ENCODE results near the gene PPP1R12A. TPM values are rescaled to one million over a fixed set of nuclear protein-coding genes. Genes with fewer than 3 reads are reported as not detected.
"Not testable (repeated sequence)": the region's sequence is repeated elsewhere in the genome, so short reads cannot be mapped to it uniquely, and the experiment has no call there.

Gene PPP1R12A
- total RNA-seq, 4 donors from 2014 or later, result 100 to 121 (median 113) TPM

- H3K4me1 ChIP-seq, result peaks cover 0 to 8% (median 0%) of the 10 kb centered on the region in 4 donors
- no peak overlapping the region for H3K27ac ChIP-seq
- no peak overlapping the region for H3K4me3 ChIP-seq
- H3K9me3 ChIP-seq, result no peaks in the 10 kb centered on the region
- DNase-seq, result no peak
- no peaks in the 10 kb centered on the region for H3K27me3 ChIP-seq
- 44 to 46% methylated on average over 2 to 4 of the region's 4 CpGs for WGBS, 2 donors (ENCODE audit: low coverage in 1 of 2)
- intact Hi-C loops (cut with DNase I; ENCODE audit: low total_unique reads), result no loop called here
- no peaks in the 10 kb centered on the region for H3K36me3 ChIP-seq
- in situ Hi-C loops (cut with MboI; ENCODE audit: low pct_ligation_motif_present in 1 of 4, low pct_unique_long_range_greater_than_20kb in 1 of 4, low sequenced_read_pairs in 3 of 4), result no loop called here
- TF ChIP-seq EP300 (IDR thresholded peaks at IDR 0.05; ENCODE audit: low read depth), result no peak
- TF ChIP-seq CTCF (IDR thresholded peaks at IDR 0.05), result no peak
- no peak for TF ChIP-seq POLR2A (IDR thresholded peaks at IDR 0.05)
- TF ChIP-seq POLR2AphosphoS5 (IDR thresholded peaks at IDR 0.05), result no peak
Measured at GRCh38 chr12:79945433-79945832, 10.5 kb upstream of the PPP1R12A start.

DNA sequence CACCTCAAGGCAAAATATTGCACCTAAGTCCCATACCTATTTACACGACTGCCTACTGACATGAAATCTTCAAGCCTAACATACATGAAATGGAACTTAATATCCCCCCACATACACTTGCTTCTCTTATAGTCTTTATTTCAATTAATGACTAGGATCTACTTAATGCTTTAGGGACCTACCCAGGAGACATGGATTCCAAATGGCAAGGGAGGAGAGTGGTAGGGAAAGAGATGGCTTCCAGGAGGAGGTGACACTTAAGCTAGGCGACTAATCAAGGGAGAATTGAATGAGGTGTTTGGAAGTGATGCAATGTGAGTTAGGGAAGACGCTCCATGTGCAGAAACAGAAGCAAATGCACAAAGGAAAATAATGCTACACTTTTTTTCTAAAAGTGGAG, 9.7 kb upstream of the PPP1R12A start:
- H3K36me3 ChIP-seq, result no peaks in the 10 kb centered on the region
- intact Hi-C loops (cut with DNase I; ENCODE audit: low total_unique reads) (no loop called here), in situ Hi-C loops (cut with MboI; ENCODE audit: low pct_ligation_motif_present in 1 of 4, low pct_unique_long_range_greater_than_20kb in 1 of 4, low sequenced_read_pairs in 3 of 4) (no loop called here)
- H3K9me3 ChIP-seq, result no peaks in the 10 kb centered on the region
- TF ChIP-seq POLR2AphosphoS5 (IDR thresholded peaks at IDR 0.05) (no peak), POLR2A (IDR thresholded peaks at IDR 0.05) (no peak), EP300 (IDR thresholded peaks at IDR 0.05; ENCODE audit: low read depth) (no peak), CTCF (IDR thresholded peaks at IDR 0.05) (no peak)
- no peak overlapping the region for H3K4me3 ChIP-seq
- H3K27ac ChIP-seq, result no peak overlapping the region
- no peak for DNase-seq
- H3K27me3 ChIP-seq, result no peaks in the 10 kb centered on the region
- 75 to 80% methylated on average over 3 of the region's 3 CpGs for WGBS, 2 donors (ENCODE audit: low coverage in 1 of 2)
- peaks cover 0 to 8% (median 0%) of the 10 kb centered on the region in 4 donors for H3K4me1 ChIP-seq

DNA sequence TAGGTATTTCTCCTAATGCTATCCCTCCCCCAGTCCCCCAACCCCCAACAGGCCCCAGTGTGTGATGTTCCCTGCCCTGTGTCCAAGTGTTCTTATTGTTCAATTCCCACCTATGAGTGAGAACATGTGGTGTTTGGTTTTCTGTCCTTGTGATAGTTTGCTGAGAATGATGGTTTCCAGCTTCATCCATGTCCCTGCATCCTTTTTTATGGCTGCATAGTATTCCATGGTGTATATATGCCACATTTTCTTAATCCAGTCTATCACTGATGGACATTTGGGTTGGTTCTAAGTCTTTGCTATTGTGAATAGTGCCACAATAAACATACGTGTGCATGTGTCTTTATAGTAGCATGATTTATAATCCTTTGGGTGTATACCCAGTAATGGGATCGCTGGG, 7.9 kb upstream of the PPP1R12A start:
- H3K27ac ChIP-seq; H3K27me3 ChIP-seq; in situ Hi-C loops (cut with MboI; ENCODE audit: low pct_ligation_motif_present in 1 of 4, low pct_unique_long_range_greater_than_20kb in 1 of 4, low sequenced_read_pairs in 3 of 4); H3K4me3 ChIP-seq; DNase-seq; intact Hi-C loops (cut with DNase I; ENCODE audit: low total_unique reads); H3K4me1 ChIP-seq; H3K36me3 ChIP-seq; H3K9me3 ChIP-seq: not testable (repeated sequence)
- WGBS, 2 donors (ENCODE audit: low coverage in 1 of 2), result 91 to 96% methylated on average over 2 of the region's 2 CpGs

DNA sequence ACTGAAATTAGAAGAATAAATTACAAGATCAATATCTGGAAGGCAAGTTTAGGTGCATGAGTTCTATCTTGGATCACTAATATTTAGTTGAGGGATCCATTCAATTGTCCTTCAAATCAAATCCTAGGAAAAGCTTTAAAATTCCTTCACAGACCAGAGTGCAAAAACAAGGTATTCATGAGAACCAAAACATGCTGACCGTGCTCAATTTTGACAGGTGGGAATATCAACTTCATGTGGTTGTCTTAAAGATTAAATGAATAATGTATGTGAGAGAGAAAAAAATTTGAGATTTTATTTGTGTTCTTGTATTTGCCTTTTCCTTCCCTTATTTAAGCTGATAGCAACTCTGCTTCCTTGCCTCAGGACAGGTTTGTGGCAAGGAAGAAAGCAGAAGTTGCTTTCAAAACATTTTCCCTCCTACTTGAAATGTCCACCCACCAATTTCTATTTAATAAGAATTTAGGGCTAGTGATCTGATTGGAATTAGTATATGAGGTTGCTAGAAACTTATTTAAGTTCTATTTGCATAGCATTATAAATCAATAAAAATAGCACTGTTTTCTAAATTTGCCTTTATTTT, 4.9 kb upstream of the PPP1R12A start:
- intact Hi-C loops (cut with DNase I; ENCODE audit: low total_unique reads), result loop anchor here (10.0 kb wide), 1 partner anchor 115 kb away; no protein-coding TSS in a partner anchor
- 69 to 81% methylated on average over 1 of the region's 1 CpG for WGBS, 2 donors (ENCODE audit: low coverage in 1 of 2)
- Histone ChIP-seq H3K27ac (no peak overlapping the region), H3K4me3 (no peak overlapping the region), H3K36me3 (no peaks in the 10 kb centered on the region), H3K27me3 (no peaks in the 10 kb centered on the region), H3K9me3 (no peaks in the 10 kb centered on the region), H3K4me1 (peaks cover 6 to 20% (median 12%) of the 10 kb centered on the region in 4 donors)
- DNase-seq, result no peak
- TF ChIP-seq EP300 (IDR thresholded peaks at IDR 0.05; ENCODE audit: low read depth) (no peak), POLR2A (IDR thresholded peaks at IDR 0.05) (no peak), CTCF (IDR thresholded peaks at IDR 0.05) (no peak), POLR2AphosphoS5 (IDR thresholded peaks at IDR 0.05) (no peak)
- in situ Hi-C loops (cut with MboI; ENCODE audit: low pct_ligation_motif_present in 1 of 4, low pct_unique_long_range_greater_than_20kb in 1 of 4, low sequenced_read_pairs in 3 of 4), result no loop called here

DNA sequence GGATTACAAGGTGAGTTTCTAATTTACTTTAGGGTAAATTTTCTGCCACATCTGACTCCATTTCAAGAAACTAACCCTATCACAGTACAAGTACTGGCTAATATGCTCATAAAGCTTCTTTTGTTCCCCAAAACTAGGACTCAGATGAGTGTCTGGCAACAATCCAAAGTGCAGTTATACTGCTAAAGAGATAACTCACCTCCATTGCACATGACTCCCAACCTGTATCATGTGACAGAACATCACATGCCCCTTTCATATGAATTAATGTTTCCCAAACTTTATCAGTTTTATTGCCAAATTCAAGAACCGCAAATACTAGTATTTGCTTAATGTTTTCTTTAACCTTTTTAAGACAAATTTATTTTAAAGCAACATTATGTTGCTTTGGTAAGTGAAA, 3.9 kb upstream of the PPP1R12A start:
- H3K27me3 ChIP-seq, result no peaks in the 10 kb centered on the region
- no peak for TF ChIP-seq EP300 (IDR thresholded peaks at IDR 0.05; ENCODE audit: low read depth)
- no peak for TF ChIP-seq POLR2AphosphoS5 (IDR thresholded peaks at IDR 0.05)
- no peak for TF ChIP-seq POLR2A (IDR thresholded peaks at IDR 0.05)
- no peak for TF ChIP-seq CTCF (IDR thresholded peaks at IDR 0.05)
- DNase-seq, result no peak
- no peaks in the 10 kb centered on the region for H3K36me3 ChIP-seq
- peaks cover 6 to 19% (median 12%) of the 10 kb centered on the region in 4 donors for H3K4me1 ChIP-seq
- intact Hi-C loops (cut with DNase I; ENCODE audit: low total_unique reads), result loop anchor here (10.0 kb wide), 1 partner anchor 116 kb away; no protein-coding TSS in a partner anchor
- no peak overlapping the region for H3K27ac ChIP-seq
- H3K4me3 ChIP-seq, result no peak overlapping the region
- in situ Hi-C loops (cut with MboI; ENCODE audit: low pct_ligation_motif_present in 1 of 4, low pct_unique_long_range_greater_than_20kb in 1 of 4, low sequenced_read_pairs in 3 of 4), result no loop called here
- WGBS, 2 donors (ENCODE audit: low coverage in 1 of 2), result 85 to 100% methylated on average over 1 of the region's 1 CpG
- H3K9me3 ChIP-seq, result no peaks in the 10 kb centered on the region

Data from transverse colon (tissue), 4 donors.